GM12891 (cell line): Measurements from ENCODE around the gene DQX1.

Source experiments
- PAX5 ChIP-seq: IDR thresholded peaks from 2 replicates; pipeline ENCODE4 v1.6.1; 2011; ENCODE audit warnings: low read length, moderate library complexity, mild to moderate bottlenecking; ENCODE audit not compliant: insufficient read depth, severe bottlenecking
- POLR2A ChIP-seq: IDR thresholded peaks from 2 replicates; pipeline ENCODE4 v1.6.1; 2011; ENCODE audit warnings: low read depth, low read length, control low read depth
- POLR2AphosphoS5 ChIP-seq: IDR thresholded peaks from 2 replicates; pipeline ENCODE4 v1.6.1; 2011; ENCODE audit warnings: low read depth, low read length, control low read depth
- POU2F2 ChIP-seq: IDR thresholded peaks from 2 replicates; pipeline ENCODE4 v1.6.1; 2011; ENCODE audit warnings: low read depth, mild to moderate bottlenecking, control low read depth, low read length, moderate library complexity
- SPI1 ChIP-seq: IDR thresholded peaks from 2 replicates; pipeline ENCODE4 v1.6.1; 2011; ENCODE audit warnings: low read depth, low read length, control low read depth
- TAF1 ChIP-seq: IDR thresholded peaks from 2 replicates; pipeline ENCODE4 v1.6.1; 2011; ENCODE audit warnings: low read depth, low read length, control low read depth

DNA sequence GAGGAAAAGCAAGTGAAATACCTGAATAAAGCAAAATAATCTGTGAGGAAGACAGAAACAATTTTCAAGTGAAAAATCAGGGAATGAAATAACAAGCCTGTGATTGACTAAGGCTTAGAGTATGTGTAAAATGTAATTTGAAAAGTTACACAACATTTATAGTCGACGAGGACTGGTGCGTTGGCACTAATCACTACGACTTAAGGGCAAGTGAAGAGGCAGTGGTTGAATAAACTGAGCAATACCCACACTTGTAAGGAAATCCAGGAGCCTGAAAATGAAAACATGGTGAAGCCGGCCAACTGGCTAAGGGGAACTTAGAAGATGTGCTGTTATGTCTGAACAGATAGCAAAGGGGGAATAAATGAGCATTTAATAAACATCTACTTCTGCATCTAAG, 41.9 kb upstream of the DQX1 start:
- no peak for TF ChIP-seq POLR2AphosphoS5
- no peak for TF ChIP-seq POLR2A
- no peak for TF ChIP-seq TAF1
- no peak for TF ChIP-seq SPI1
- no peak for TF ChIP-seq PAX5
- TF ChIP-seq POU2F2: no peak
